Fibroblast of skin of right biceps (primary cell): ENCODE data around the gene HELZ2.
"Not testable (repeated sequence)": the region's sequence is repeated elsewhere in the genome, so short reads cannot be mapped to it uniquely, and the experiment has no call there.

Source experiments
- DNase-seq: peaks from one replicate; pipeline ENCODE4 v3.0.0-alpha.2; 2013

Gene HELZ2

DNA sequence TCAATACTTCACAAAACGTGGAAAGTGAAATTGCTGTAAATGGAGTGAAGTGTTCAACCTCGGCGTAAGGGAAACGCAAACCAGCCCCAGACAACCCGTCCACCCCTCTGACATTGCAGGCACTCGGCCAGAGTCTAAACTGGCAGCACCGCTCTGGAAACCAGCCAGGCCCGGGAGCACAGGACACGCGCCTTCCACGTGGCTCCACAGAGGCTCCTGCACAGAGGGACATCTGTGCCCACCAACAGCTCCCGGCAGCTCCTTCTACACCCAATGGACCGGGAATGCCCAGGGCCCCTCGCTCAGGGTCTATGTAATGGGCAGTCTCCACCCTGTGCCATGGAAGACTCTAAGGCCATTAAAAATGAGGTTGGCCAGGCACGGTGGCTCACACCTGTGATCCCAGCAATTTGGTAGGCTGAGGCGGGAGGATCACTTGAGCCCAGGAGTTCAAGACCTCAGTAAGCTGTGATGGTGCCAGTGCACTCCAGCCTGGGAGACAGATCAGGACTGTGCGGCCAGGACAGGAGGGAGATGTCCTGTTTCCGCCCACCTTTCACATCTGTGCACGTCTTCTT lies 3.4 kb upstream of the HELZ2 start:
- DNase-seq, result no peak

GRCh38 chr20:63576311-63576710 lies 2.3 kb upstream of the HELZ2 start:
- no peak for DNase-seq

- no peak for DNase-seq
Observed at GRCh38 chr20:63574829-63575743, 1.0 kb upstream of the HELZ2 start.

GRCh38 chr20:63573647-63574131 lies 350 bp downstream of the HELZ2 start:
- DNase-seq, result no peak

- DNase-seq, result no peak
Observed at GRCh38 chr20:63572788-63573646, 1.0 kb downstream of the HELZ2 start.

- DNase-seq, result no peak
Observed at GRCh38 chr20:63572071-63572787, 1.8 kb downstream of the HELZ2 start.

DNA sequence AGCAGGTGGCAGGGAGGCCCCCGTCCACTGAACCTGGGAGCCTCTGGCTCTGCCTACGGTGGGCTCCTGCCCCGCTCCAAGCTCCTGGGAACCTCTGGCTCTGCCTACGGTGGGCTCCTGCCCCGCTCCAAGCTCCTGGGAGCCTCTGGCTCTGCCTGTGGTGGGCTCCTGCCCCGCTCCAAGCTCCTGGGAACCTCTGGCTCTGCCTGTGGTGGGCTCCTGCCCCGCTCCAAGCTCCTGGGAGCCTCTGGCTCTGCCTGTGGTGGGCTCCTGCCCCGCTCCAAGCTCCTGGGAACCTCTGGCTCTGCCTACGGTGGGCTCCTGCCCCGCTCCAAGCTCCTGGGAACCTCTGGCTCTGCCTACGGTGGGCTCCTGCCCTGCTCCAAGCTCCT lies 3.0 kb downstream of the HELZ2 start:
- not testable (repeated sequence) for DNase-seq

DNA sequence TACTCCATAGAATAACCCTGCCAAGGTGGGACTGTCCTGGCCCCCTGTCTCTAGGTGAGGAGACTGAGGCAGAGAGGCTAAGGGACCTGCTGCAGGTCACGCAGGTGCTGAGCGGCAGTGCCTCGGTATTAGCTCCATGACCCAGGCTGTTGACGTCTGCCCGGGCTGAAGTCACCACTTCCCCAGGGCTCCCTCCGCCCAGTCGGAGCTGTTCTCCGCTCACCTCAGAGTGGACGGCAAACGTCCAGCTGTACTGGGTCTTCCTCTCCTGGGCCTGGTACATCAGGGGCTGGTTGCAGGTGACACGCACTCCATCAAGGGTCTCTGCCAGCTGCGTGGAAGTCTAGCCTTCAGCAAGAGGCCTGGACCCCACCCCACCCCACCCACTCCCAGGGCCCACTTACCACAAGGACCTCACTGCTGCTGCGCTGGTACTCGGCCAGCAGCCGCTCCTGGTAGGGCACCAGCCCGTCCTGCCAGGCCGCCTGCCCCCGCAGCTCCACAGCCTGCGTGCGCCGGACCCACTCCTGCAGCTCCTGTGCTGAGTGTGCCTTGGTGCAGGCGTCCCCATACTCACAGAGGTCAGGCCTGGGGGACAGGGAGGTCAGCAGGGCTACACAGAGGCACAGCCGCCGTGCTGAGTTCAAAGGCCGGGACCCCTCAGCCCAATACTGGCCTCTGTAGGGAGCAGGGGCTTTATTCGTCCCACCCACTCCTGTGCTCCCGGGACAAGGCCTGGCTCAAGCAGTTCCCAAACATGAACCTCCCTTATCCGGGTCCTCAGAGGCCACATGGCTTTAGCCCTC lies 3.6 kb downstream of the HELZ2 start:
- no peak for DNase-seq

DNA sequence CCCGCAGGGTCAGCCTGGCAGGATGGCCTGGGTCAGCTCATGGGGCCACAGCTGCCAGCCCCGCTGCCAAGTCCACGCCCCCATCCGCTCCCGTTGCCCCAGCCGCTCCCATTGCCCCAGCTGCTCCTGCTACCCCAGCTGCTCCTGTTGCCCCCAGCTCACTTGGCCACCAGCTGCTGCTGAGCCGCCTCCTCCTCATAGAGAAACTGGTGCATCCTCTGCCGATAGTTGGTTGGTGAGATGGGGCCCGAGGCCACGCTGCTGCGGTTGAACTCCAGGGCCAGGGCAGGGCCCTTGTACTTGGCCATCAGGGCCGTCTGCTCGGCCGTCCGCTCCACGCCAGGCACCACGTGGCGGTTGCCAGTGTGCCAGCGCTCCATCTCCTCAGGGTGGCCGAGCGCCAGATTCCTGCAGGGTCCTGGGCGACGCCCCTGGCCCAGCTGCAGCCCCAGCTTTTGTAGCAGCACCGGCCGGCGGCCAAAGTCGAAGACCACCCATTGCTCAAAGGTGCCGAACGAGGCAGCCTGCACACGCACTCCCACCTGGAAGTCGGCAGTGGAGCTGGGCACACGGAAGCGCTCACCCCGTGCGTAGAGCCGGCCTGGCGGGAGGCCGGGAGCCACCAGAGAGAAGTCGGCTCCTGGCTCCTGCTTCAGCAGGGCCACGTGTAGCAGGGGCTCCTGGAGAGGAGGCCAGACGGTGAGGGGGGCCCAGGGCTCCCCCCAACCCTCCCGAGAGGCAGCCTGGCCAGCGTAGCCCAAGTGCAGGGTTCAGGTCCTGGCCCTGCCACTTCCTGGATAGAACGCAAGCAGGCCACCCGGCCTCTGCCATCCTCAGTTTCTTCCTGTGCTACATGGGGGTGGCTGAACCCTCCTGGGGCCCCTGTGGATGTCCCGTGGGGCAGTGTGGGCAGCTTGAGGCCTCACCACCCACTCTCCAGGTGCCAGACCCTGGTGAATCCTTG lies 4.8 kb downstream of the HELZ2 start:
- DNase-seq, result no peak

DNA sequence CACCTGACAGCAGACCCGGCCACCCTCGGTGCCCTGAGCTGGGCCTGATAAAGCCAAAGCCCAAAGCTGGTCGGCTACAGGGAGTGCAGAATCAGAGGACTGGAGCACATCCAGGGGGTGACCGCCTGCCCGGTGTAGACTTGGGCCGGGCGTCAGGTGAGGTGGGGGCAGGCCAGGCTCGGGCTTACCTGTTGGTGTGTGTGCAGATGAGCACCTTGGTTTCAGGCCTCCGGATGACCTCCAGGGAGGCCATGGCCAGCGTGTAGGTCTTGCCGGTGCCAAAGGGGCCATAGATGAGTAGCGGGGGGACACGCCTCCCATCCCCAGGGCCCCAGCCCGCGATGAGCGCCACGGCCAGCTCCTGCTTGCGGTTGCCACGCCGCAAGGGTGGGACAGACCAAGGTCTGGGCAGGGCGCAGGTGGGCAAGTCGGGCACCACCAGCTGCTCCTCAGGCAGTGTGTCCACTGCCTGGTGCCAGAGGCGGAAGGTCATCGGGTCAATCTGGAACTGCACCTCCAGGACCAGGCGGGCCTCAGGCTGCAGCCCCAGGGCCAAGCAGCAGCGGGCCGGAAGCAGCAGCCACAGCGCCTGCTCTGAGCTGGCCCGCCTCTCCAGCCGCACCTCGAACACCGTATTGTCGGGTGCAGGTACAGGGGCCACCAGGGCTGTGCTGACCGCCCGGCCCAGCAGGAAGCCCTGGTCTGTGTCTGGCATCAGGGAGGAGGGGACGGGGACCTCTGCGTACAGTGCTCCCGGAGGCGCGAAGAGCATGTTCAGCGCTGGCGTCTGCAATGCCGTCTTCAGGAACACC lies 5.7 kb downstream of the HELZ2 start:
- no peak for DNase-seq

- DNase-seq, result no peak
Observed at GRCh38 chr20:63567386-63568169, 6.5 kb downstream of the HELZ2 start.

GRCh38 chr20:63567136-63567385 lies 7.0 kb downstream of the HELZ2 start:
- no peak for DNase-seq

DNA sequence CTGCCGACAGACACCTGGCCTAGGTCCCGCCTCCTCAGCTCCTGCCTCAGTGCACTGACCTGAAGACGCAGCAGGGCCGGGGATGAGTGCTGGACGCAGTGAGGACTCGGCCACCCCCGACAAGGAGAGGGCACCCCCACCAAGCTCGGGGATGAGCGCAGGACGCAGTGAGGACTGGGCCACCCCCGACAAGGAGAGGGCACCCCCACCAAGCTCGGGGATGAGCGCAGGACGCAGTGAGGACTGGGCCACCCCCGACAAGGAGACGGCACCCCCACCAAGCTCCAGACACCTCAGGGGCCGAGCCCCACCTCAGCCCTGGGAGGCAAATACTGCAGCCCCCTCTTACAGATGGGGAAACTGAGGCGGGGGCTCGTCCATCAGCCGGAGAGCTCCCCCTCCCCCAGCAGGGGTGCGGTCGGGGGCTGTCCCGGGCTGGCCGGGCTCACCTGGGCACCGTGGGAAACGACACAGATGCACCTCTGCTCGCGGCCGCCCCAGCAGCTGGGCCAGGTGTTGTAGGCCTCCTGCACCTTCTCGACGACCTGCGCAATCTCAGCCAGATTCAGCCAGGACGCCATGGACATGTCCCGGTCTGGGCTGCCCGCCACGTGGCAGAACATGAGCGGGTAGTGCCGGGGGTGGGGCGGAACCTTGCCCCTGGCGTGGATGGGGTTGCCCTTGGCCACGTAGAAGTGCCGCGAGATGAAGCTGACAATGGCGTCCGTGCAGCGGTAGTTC lies 7.5 kb downstream of the HELZ2 start:
- no peak for DNase-seq

DNA sequence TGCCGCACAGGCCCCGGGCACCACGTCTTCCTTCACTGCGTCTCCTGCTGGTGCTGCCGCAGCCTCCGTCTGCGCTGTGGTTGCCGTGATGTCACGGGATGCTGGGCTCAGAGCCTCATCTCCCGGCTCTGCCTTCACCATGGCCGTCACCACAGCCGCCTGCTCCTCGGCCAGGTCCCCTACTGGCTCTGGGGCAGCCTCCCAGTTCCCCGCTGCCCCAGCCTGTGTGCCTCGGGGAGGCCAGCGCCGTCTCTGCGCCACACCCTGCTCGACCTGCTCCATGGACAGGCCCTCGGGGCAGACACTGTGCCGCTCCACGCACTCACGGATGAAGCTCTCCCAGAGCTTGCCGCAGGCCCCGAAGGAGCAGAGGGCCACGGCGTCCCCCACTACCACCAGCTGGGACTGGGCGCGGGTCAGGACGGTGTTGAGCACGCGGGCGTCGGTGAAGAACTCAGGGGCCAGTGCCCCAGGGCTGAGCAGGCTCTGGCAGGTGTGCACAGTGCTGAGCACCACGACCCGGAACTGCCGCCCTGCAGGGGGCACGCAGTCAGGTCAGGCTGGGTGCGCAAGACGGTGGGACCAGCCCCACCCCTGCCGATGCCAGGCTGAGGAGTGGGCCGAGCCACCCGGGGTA lies 8.2 kb downstream of the HELZ2 start:
- DNase-seq, result no peak

DNA sequence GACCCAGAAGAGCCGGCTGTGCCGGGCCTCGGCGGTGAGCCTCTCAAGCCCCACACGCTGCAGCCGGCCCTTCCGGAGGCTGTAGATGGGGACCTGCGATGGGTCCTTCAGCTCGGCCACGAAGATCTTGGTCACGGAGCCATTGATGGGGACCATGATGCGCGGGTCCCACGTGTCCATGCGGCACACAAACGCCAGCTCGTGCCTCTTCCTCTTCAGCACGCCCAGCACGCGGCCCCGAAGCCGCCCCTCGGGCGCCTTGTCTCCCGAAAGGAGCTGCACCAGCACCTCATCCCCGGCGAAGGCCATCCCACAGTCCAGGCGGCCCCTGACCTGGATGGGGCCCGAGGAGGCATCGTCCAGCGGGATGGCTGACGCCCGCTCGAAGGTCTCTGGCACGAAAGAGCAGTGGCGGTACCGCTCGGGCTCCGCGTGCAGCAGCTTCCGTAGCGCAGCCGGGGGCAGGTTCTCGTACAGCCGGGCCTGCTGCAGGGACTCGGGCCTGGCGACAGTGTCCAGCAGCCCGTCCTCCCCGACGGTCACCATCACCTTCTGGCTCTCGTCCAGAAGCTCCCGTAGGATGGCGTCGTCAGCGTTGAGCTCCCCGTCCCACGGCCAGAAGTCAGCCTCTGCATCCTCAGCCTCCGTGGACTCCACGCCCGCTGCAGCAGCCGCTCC lies 8.9 kb downstream of the HELZ2 start:
- no peak for DNase-seq

GRCh38 chr20:63564036-63564810 lies 9.8 kb downstream of the HELZ2 start:
- no peak for DNase-seq
